ENCODE results near the gene BCL11B.

GRCh38 chr14:99313234-99313633, 41.2 kb upstream of the BCL11B start:
- TF ChIP-seq TCF7 (IDR thresholded peaks at IDR 0.05; ENCODE audit: borderline replicate concordance) (no peak), IKZF1 (conservative IDR thresholded peaks at IDR 0.05) (no peak), NFYB (IDR thresholded peaks at IDR 0.05; ENCODE audit: insufficient read depth, low read depth, low read length) (no peak), YY1 (IDR thresholded peaks at IDR 0.05; ENCODE audit: low read depth, low read length) (no peak), SMC3 (IDR thresholded peaks at IDR 0.05; ENCODE audit: borderline replicate concordance, low read length) (no peak), TAF1 (IDR thresholded peaks at IDR 0.05; ENCODE audit: borderline replicate concordance, low read depth, low read length) (no peak)
- TF ChIP-seq, protein P1, sequence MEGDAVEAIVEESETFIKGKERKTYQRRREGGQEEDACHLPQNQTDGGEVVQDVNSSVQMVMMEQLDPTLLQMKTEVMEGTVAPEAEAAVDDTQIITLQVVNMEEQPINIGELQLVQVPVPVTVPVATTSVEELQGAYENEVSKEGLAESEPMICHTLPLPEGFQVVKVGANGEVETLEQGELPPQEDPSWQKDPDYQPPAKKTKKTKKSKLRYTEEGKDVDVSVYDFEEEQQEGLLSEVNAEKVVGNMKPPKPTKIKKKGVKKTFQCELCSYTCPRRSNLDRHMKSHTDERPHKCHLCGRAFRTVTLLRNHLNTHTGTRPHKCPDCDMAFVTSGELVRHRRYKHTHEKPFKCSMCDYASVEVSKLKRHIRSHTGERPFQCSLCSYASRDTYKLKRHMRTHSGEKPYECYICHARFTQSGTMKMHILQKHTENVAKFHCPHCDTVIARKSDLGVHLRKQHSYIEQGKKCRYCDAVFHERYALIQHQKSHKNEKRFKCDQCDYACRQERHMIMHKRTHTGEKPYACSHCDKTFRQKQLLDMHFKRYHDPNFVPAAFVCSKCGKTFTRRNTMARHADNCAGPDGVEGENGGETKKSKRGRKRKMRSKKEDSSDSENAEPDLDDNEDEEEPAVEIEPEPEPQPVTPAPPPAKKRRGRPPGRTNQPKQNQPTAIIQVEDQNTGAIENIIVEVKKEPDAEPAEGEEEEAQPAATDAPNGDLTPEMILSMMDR (IDR thresholded peaks at IDR 0.05 in 2 of 3, conservative IDR thresholded peaks at IDR 0.05 in 1 of 3; ENCODE audit: control insufficient read depth in 2 of 3, extremely low read depth in 1 of 3, insufficient read depth in 1 of 3, low read depth in 3 of 3, low read length in 3 of 3) = no peak
